ENCODE data around the gene TTC7B.

Gene TTC7B

DNA sequence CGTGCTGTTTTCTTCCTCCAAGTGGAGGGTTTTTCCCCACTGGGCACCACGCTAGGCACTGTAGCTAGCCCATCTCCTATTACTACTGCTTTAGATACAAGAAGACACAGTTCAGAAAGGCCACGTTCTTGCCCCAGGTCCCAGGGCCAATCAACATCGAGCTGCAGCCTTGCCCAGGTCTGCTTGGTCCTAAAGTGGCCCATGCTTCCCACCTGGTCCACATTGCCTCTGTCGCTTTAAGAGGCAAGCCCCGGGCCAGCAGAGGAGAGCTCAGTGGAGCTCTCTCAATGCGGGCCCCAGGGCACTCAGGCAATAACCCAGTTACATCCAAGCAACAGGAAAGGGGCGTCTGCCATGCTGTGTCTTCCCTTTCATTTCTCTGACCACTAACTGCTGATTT, 271.3 kb downstream of the TTC7B start:
- TF ChIP-seq, protein P1, sequence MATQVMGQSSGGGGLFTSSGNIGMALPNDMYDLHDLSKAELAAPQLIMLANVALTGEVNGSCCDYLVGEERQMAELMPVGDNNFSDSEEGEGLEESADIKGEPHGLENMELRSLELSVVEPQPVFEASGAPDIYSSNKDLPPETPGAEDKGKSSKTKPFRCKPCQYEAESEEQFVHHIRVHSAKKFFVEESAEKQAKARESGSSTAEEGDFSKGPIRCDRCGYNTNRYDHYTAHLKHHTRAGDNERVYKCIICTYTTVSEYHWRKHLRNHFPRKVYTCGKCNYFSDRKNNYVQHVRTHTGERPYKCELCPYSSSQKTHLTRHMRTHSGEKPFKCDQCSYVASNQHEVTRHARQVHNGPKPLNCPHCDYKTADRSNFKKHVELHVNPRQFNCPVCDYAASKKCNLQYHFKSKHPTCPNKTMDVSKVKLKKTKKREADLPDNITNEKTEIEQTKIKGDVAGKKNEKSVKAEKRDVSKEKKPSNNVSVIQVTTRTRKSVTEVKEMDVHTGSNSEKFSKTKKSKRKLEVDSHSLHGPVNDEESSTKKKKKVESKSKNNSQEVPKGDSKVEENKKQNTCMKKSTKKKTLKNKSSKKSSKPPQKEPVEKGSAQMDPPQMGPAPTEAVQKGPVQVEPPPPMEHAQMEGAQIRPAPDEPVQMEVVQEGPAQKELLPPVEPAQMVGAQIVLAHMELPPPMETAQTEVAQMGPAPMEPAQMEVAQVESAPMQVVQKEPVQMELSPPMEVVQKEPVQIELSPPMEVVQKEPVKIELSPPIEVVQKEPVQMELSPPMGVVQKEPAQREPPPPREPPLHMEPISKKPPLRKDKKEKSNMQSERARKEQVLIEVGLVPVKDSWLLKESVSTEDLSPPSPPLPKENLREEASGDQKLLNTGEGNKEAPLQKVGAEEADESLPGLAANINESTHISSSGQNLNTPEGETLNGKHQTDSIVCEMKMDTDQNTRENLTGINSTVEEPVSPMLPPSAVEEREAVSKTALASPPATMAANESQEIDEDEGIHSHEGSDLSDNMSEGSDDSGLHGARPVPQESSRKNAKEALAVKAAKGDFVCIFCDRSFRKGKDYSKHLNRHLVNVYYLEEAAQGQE (IDR thresholded peaks at IDR 0.05; ENCODE audit: insufficient read depth in 1 of 2, low read depth in 2 of 2, low read length in 2 of 2), result no peak
- TF ChIP-seq SIN3A (IDR thresholded peaks at IDR 0.05; ENCODE audit: borderline replicate concordance, insufficient read depth, low read length) (no peak), FOXP2 (optimal IDR thresholded peaks at IDR 0.05; ENCODE audit: borderline replicate concordance, extremely low read depth, extremely low read length, insufficient read depth) (no peak), POLR2AphosphoS5 (IDR thresholded peaks at IDR 0.05; ENCODE audit: low read depth, low read length) (no peak), TAF1 (IDR thresholded peaks at IDR 0.05; ENCODE audit: borderline replicate concordance, insufficient read depth, low read length) (no peak)

DNA sequence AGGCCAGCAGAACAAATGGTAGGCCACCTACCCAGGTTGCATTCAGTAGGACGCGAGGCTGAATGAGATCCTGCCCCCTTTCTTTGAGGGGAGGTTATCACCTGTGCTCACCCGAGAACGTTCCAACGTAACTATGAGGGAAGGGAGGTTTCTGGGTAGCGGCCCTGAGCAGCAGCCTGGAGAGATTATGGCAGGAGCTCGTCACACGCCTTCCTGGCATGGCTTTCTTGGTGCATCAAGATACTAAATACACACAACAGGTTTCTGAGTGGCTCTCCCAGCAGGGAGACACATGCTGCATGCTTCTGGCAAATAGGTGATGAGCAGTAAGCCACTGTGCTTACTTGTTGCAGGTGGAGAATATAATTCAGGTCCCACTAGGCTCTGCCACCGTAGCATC, 271.7 kb downstream of the TTC7B start:
- TF ChIP-seq POLR2AphosphoS5 (IDR thresholded peaks at IDR 0.05; ENCODE audit: low read depth, low read length) (no peak), FOXP2 (optimal IDR thresholded peaks at IDR 0.05; ENCODE audit: borderline replicate concordance, extremely low read depth, extremely low read length, insufficient read depth) (no peak), SIN3A (IDR thresholded peaks at IDR 0.05; ENCODE audit: borderline replicate concordance, insufficient read depth, low read length) (no peak), TAF1 (IDR thresholded peaks at IDR 0.05; ENCODE audit: borderline replicate concordance, insufficient read depth, low read length) (no peak)
- TF ChIP-seq, protein P1 (IDR thresholded peaks at IDR 0.05; ENCODE audit: insufficient read depth in 1 of 2, low read depth in 2 of 2, low read length in 2 of 2), result no peak

DNA sequence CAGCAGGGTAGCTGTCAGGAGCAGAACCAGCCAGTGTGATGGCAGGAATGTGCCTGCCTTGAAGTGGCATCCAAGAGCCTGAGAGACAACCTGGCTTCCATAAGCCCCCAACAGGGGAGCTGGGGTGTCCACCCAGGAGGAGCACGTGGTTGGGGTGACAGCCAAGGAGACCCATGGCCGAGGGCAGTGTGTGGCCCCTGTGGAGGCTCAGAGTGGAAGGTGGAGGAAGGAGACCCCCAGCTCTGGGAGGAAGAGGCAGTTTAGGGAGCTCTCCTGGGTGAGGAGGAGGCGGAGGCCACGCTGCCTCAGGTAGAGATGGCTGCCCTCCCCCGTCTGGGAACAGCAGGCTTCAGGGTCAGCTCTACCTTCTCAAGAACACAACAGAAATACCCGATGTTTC, 272.4 kb downstream of the TTC7B start:
- TF ChIP-seq SIN3A (IDR thresholded peaks at IDR 0.05; ENCODE audit: borderline replicate concordance, insufficient read depth, low read length) (no peak), FOXP2 (optimal IDR thresholded peaks at IDR 0.05; ENCODE audit: borderline replicate concordance, extremely low read depth, extremely low read length, insufficient read depth) (no peak)

DNA sequence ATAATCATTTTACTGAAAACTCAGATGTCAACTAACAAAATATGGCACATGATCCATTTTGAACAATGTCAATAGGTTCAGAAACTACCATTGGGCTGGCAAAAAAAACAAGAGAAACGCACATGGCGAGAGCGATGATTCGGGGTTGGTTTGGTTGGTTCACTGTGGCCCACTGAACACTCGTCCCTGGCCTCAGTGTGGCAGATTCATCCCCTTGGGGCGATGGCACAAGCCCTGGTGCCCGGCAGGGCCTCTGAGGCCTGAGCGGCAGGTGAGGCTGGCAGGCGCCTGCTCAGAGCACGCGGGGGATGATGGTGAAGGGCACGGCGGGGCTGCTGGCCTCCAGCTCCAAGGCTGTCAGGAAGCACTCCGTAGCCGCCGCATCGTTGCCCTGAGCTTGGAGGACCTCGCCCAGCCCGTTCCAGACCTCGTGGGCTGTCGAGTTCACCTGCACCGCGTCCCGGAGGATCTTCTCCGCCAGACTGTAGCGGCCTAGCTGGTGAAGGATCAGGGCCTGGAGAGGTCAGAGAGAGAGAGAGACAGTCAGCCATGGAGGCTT, 275.1 kb downstream of the TTC7B start:
- no peak for TF ChIP-seq FOXP2 (optimal IDR thresholded peaks at IDR 0.05; ENCODE audit: borderline replicate concordance, extremely low read depth, extremely low read length, insufficient read depth)
- TF ChIP-seq TAF1 (IDR thresholded peaks at IDR 0.05; ENCODE audit: borderline replicate concordance, insufficient read depth, low read length), result no peak
- TF ChIP-seq, protein P1 (IDR thresholded peaks at IDR 0.05; ENCODE audit: insufficient read depth in 1 of 2, low read depth in 2 of 2, low read length in 2 of 2), result no peak
- TF ChIP-seq SIN3A (IDR thresholded peaks at IDR 0.05; ENCODE audit: borderline replicate concordance, insufficient read depth, low read length), result no peak
- no peak for TF ChIP-seq POLR2AphosphoS5 (IDR thresholded peaks at IDR 0.05; ENCODE audit: low read depth, low read length)

DNA sequence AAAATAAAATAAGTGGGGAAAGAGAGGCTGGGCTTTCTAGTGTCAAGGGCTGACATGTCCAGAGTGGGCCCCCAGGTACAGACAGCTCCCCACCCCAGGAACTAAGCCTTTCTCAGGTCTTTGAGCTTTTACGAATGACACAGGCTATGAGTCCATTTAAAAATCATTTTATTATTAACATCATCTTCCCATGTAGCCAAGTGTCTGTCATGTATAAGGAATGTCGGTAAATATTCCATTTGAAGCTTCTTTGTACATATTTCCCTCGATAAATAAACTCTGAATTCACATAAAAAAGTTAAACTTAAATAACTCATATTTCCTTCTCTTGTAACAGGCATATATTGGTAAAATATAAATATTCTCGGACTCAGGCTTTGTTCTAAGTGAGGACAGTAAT, 275.8 kb downstream of the TTC7B start:
- TF ChIP-seq SIN3A (IDR thresholded peaks at IDR 0.05; ENCODE audit: borderline replicate concordance, insufficient read depth, low read length), result no peak
- TF ChIP-seq, protein P1 (IDR thresholded peaks at IDR 0.05; ENCODE audit: insufficient read depth in 1 of 2, low read depth in 2 of 2, low read length in 2 of 2), result no peak
- no peak for TF ChIP-seq TAF1 (IDR thresholded peaks at IDR 0.05; ENCODE audit: borderline replicate concordance, insufficient read depth, low read length)
- TF ChIP-seq FOXP2 (optimal IDR thresholded peaks at IDR 0.05; ENCODE audit: borderline replicate concordance, extremely low read depth, extremely low read length, insufficient read depth), result no peak
